ENCODE results near the gene SH3D21.

The SH3D21 gene

GRCh38 chr1:36284061-36284460, 22.1 kb upstream of the SH3D21 start (continued):
- TF ChIP-seq, protein P1, sequence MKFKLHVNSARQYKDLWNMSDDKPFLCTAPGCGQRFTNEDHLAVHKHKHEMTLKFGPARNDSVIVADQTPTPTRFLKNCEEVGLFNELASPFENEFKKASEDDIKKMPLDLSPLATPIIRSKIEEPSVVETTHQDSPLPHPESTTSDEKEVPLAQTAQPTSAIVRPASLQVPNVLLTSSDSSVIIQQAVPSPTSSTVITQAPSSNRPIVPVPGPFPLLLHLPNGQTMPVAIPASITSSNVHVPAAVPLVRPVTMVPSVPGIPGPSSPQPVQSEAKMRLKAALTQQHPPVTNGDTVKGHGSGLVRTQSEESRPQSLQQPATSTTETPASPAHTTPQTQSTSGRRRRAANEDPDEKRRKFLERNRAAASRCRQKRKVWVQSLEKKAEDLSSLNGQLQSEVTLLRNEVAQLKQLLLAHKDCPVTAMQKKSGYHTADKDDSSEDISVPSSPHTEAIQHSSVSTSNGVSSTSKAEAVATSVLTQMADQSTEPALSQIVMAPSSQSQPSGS (tag by site-specific recombination; IDR thresholded peaks at IDR 0.05; ENCODE audit: low read depth), result no peak
- TF ChIP-seq ZBTB44 (tag by site-specific recombination; IDR thresholded peaks at IDR 0.05) (no peak), ZNF16 (tag by site-specific recombination; IDR thresholded peaks at IDR 0.05; ENCODE audit: low read depth) (no peak), ZFP3 (tag by site-specific recombination; IDR thresholded peaks at IDR 0.05; ENCODE audit: low read depth) (no peak)

DNA sequence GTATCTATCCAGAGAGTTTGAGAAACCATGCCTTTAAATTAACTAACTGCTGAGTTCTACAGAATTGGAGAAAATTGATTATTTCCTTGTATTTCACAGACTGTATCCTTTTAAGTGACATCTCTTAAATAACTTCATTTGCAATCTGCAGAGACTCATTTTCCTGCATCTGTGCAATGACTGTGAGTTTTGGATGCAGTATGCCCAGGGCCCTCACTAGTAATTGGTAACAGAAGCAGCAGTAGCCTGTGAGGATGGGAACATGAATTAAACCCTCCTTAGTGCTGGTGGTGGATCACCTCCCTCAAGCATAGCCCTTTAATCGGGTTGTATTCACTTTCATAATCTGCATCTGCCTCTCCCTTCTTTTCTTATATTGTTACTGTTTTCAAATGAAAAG, 21.7 kb upstream of the SH3D21 start:
- POLR2A ChIA-PET, result no interaction called here

DNA sequence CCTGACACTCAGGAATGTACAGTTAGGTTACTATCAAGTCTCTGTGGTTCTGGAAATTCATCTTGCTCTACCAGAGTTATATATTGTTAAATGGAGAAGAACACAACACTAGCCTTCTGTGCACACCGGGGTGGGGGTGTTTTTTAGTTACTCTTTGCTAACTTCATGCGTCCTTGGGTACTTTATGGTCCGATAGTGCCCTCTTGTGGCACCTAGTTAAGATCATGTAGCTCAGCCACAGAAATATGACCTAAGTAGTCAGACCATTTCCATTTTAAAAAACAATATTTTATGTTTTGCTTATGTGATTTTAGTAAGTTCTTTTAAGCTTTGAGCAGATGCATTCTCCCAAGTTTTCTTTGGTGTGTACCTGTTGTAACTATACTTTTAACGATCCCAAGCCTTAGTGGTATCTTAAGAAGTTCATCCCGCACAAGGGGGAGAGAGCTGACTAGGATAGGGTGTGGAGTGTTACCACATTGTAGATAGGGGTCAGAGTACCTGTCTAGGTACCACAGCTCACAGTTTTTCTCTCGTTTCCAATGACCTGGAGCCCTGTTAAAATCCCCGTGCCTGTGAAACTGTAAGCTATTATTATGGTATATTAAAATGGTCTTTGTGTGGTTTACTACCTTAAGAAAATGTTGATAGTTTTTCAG, 20.6 kb upstream of the SH3D21 start:
- POLR2A ChIA-PET, result interaction anchor here (0.6 to 1.4 kb wide), 5 partner anchors 18 to 137 kb away, joined by 3 to 5 read pairs (median 4); partner anchors contain the start of genes MAP7D1, THRAP3 and TRAPPC3
- Histone ChIP-seq H3K4me1 (ENCODE audit: control insufficient read depth, insufficient read depth, low read length) (no peaks in the 10 kb centered on the region), H3K36me3 (ENCODE audit: control insufficient read depth in 2 of 2, insufficient read depth in 1 of 2, low read length in 2 of 2) (peaks cover 29 to 80% of the 10 kb centered on the region in 2 experiments), H3K9me3 (ENCODE audit: control insufficient read depth, insufficient read depth, low read depth, low read length) (no peaks in the 10 kb centered on the region), H3K4me3 (ENCODE audit: low read depth, low read length) (no peak overlapping the region), H3K27ac (ENCODE audit: extremely low read depth, low read depth, low read length) (no peak overlapping the region)
- CTCF ChIA-PET, result interaction anchor here (0.6 to 5.6 kb wide), 43 partner anchors 9 to 394 kb away, joined by 3 to 74 read pairs (median 4); partner anchors contain the start of genes SH3D21, THRAP3 and TRAPPC3
- TF ChIP-seq ZNF266 (tag by site-specific recombination; IDR thresholded peaks at IDR 0.05; ENCODE audit: low read depth) (no peak), ZNF530 (tag by site-specific recombination; IDR thresholded peaks at IDR 0.05; ENCODE audit: low read depth) (no peak), ZSCAN30 (tag by site-specific recombination; IDR thresholded peaks at IDR 0.05) (peak; percentile 51; the same call in 1 of the 2 replicates), ZNF2 (tag by site-specific recombination; IDR thresholded peaks at IDR 0.05) (peak; percentile 46; the same call in 1 of the 2 replicates), ZNF558 (tag by site-specific recombination; IDR thresholded peaks at IDR 0.05) (no peak), GLIS2 (tag by site-specific recombination; IDR thresholded peaks at IDR 0.05) (no peak), ZSCAN23 (tag by site-specific recombination; IDR thresholded peaks at IDR 0.05) (no peak), HOXD13 (CRISPR knock-in tag; IDR thresholded peaks at IDR 0.05; ENCODE audit: borderline replicate concordance) (no peak), PRDM10 (tag by site-specific recombination; IDR thresholded peaks at IDR 0.05) (peak; percentile 29; the same call in 1 of the 2 replicates), ZNF510 (tag by site-specific recombination; IDR thresholded peaks at IDR 0.05; ENCODE audit: insufficient replicate concordance) (no peak)
- TF ChIP-seq, protein P2, sequence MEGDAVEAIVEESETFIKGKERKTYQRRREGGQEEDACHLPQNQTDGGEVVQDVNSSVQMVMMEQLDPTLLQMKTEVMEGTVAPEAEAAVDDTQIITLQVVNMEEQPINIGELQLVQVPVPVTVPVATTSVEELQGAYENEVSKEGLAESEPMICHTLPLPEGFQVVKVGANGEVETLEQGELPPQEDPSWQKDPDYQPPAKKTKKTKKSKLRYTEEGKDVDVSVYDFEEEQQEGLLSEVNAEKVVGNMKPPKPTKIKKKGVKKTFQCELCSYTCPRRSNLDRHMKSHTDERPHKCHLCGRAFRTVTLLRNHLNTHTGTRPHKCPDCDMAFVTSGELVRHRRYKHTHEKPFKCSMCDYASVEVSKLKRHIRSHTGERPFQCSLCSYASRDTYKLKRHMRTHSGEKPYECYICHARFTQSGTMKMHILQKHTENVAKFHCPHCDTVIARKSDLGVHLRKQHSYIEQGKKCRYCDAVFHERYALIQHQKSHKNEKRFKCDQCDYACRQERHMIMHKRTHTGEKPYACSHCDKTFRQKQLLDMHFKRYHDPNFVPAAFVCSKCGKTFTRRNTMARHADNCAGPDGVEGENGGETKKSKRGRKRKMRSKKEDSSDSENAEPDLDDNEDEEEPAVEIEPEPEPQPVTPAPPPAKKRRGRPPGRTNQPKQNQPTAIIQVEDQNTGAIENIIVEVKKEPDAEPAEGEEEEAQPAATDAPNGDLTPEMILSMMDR (tag by site-specific recombination; IDR thresholded peaks at IDR 0.05), result peak; percentile 58; the same call in 1 of the 2 replicates
- TF ChIP-seq, protein P1 (tag by site-specific recombination; IDR thresholded peaks at IDR 0.05; ENCODE audit: low read depth), result no peak

More for the DNA sequence above, 21.7 kb upstream of the SH3D21 start:
- H3K27ac ChIP-seq (ENCODE audit: extremely low read depth, low read depth, low read length), result peak overlapping the region; percentile 6; the same call in 1 of the 2 replicates
- CTCF ChIA-PET, result interaction anchor here (1.4 to 3.0 kb wide), 12 partner anchors 15 to 150 kb away, joined by 7 to 21 read pairs (median 10); partner anchors contain the start of genes THRAP3 and TRAPPC3
- no peaks in the 10 kb centered on the region for H3K9me3 ChIP-seq (ENCODE audit: control insufficient read depth, insufficient read depth, low read depth, low read length)
- TF ChIP-seq OSR2 (tag by site-specific recombination; IDR thresholded peaks at IDR 0.05) (peak; percentile 63), ZNF529 (tag by site-specific recombination; IDR thresholded peaks at IDR 0.05; ENCODE audit: insufficient replicate concordance) (no peak), ZBTB44 (tag by site-specific recombination; IDR thresholded peaks at IDR 0.05) (0 out of 2 replicates have a peak, but pooled peaks have one; percentile 63)
- no peaks in the 10 kb centered on the region for H3K4me1 ChIP-seq (ENCODE audit: control insufficient read depth, insufficient read depth, low read length)
- no peak overlapping the region for H3K4me3 ChIP-seq (ENCODE audit: low read depth, low read length)
- peaks cover 19 to 70% of the 10 kb centered on the region in 2 experiments for H3K36me3 ChIP-seq (ENCODE audit: control insufficient read depth in 2 of 2, insufficient read depth in 1 of 2, low read length in 2 of 2)

All from HEK293 (cell line).